HEK293 (cell line): ENCODE measurements around the gene DUSP18.
A peak's percentile ranks its signal among the peaks of the same experiment; 100 is the strongest.

Experiments used
- CTCF ChIA-PET: fragments of 350-600 bp; formaldehyde crosslinking; extraction: SDS; loops from one replicate; lab custom pipeline; 2021; ENCODE audit warnings: antibody characterized with exemption; lab: Yijun Ruan, JAX
- POLR2A ChIA-PET: fragments of 300-600 bp; formaldehyde crosslinking; extraction: SDS; loops from one replicate; lab custom pipeline; 2020; ENCODE audit warnings: antibody characterized with exemption, inconsistent platforms; lab: Yijun Ruan, JAX
- H3K27ac ChIP-seq: fragments of 200-500 bp; sonication (Bioruptor generic); 2 replicates; pipeline ENCODE4 v1.5.1; 2014; ENCODE audit warnings: low read depth, low read length, control low read depth, inconsistent platforms; ENCODE audit errors: extremely low read depth
- H3K36me3 ChIP-seq, 2 experiments: fragments of 200-500 bp in 1 of 2; sonication (Bioruptor generic) in 1 of 2; 1 replicate in 1 of 2; 2 replicates in 1 of 2; pipeline ENCODE4 v1.5.1; 2014 to 2017; ENCODE audit warnings: inconsistent platforms in 2 of 2, low read length in 2 of 2; ENCODE audit not compliant: control insufficient read depth in 2 of 2, insufficient read depth in 1 of 2
- H3K4me1 ChIP-seq: fragments of 200-500 bp; sonication (Bioruptor generic); 2 replicates; pipeline ENCODE4 v1.5.1; 2014; ENCODE audit warnings: mild to moderate bottlenecking, low read length, inconsistent platforms; ENCODE audit not compliant: control insufficient read depth, insufficient read depth
- H3K4me3 ChIP-seq: 2 replicates; pipeline ENCODE4 v1.5.1; 2011; ENCODE audit warnings: low read depth, mild to moderate bottlenecking, control low read depth, low read length, moderate library complexity
- H3K9me3 ChIP-seq: fragments of 200-500 bp; sonication (Bioruptor generic); 2 replicates; pipeline ENCODE4 v1.5.1; 2014; ENCODE audit warnings: low read depth, low read length, inconsistent platforms; ENCODE audit not compliant: control insufficient read depth, insufficient read depth
- GLI2 ChIP-seq: fragments of 450-650 bp; formaldehyde crosslinking; IDR thresholded peaks from 2 replicates; pipeline ENCODE4; 2017; ENCODE audit warnings: missing biosample characterization, missing genetic modification characterization, low read depth, borderline replicate concordance
- GLIS2 ChIP-seq: fragments of 450-650 bp; formaldehyde crosslinking; IDR thresholded peaks from 2 replicates; pipeline ENCODE4 v1.5.1; 2016; ENCODE audit warnings: missing biosample characterization, missing genetic modification characterization
- HOXC10 ChIP-seq: sonication (generic); formaldehyde crosslinking; IDR thresholded peaks from 2 replicates; pipeline ENCODE4 v1.8.1; 2023; ENCODE audit warnings: mild to moderate bottlenecking, missing genetic modification reagents
- IKZF3 ChIP-seq: fragments of 450-650 bp; IDR thresholded peaks from 2 replicates; pipeline ENCODE4 v1.5.0; 2018; ENCODE audit warnings: missing biosample characterization, mild to moderate bottlenecking, missing genetic modification characterization, moderate library complexity
- KLF17 ChIP-seq: fragments of 450-650 bp; formaldehyde crosslinking; IDR thresholded peaks from 2 replicates; pipeline ENCODE4 v1.5.1; 2016; ENCODE audit warnings: missing biosample characterization, missing genetic modification characterization
- MEIS1 ChIP-seq: sonication (generic); formaldehyde crosslinking; IDR thresholded peaks from 2 replicates; pipeline ENCODE4 v1.8.1; 2022; ENCODE audit warnings: missing genetic modification reagents, mild to moderate bottlenecking, borderline replicate concordance
- PRDM6 ChIP-seq: fragments of 450-650 bp; formaldehyde crosslinking; IDR thresholded peaks from 2 replicates; pipeline ENCODE4 v1.5.1; 2017; ENCODE audit warnings: missing biosample characterization, missing genetic modification characterization
- SP7 ChIP-seq: fragments of 450-650 bp; formaldehyde crosslinking; IDR thresholded peaks from 2 replicates; pipeline ENCODE4 v1.5.1; 2016; ENCODE audit warnings: missing biosample characterization, missing genetic modification characterization
- ZBTB21 ChIP-seq: fragments of 450-650 bp; formaldehyde crosslinking; IDR thresholded peaks from 2 replicates; pipeline ENCODE4 v1.5.1; 2017; ENCODE audit warnings: missing biosample characterization, missing genetic modification characterization
- ZBTB26 ChIP-seq: fragments of 450-650 bp; formaldehyde crosslinking; optimal IDR thresholded peaks from 2 replicates; pipeline ENCODE3; 2016; ENCODE audit warnings: missing biosample characterization, mild to moderate bottlenecking, missing genetic modification characterization
- ZBTB44 ChIP-seq: fragments of 450-650 bp; IDR thresholded peaks from 2 replicates; pipeline ENCODE4 v1.5.1; 2018; ENCODE audit warnings: missing biosample characterization, mild to moderate bottlenecking, missing genetic modification characterization
- ZNF121 ChIP-seq: fragments of 450-650 bp; formaldehyde crosslinking; IDR thresholded peaks from 2 replicates; pipeline ENCODE4 v1.5.1; 2016; ENCODE audit warnings: missing biosample characterization, missing genetic modification characterization
- ZNF174 ChIP-seq: fragments of 450-650 bp; formaldehyde crosslinking; IDR thresholded peaks from 2 replicates; pipeline ENCODE4 v1.5.0; 2017; ENCODE audit warnings: missing biosample characterization, mild to moderate bottlenecking, missing genetic modification characterization
- ZNF19 ChIP-seq: fragments of 450-650 bp; formaldehyde crosslinking; IDR thresholded peaks from 2 replicates; pipeline ENCODE4; 2016; ENCODE audit warnings: missing biosample characterization, missing genetic modification characterization, low read depth
- ZNF398 ChIP-seq: fragments of 450-650 bp; formaldehyde crosslinking; IDR thresholded peaks from 2 replicates; pipeline ENCODE4 v1.5.1; 2017; ENCODE audit warnings: missing biosample characterization, missing genetic modification characterization
- ZNF433 ChIP-seq: fragments of 450-650 bp; formaldehyde crosslinking; IDR thresholded peaks from 2 replicates; pipeline ENCODE4 v1.5.1; 2016; ENCODE audit warnings: missing biosample characterization, missing genetic modification characterization, low read depth
- ZNF561 ChIP-seq: fragments of 450-650 bp; IDR thresholded peaks from 2 replicates; pipeline ENCODE4 v1.5.1; 2018; ENCODE audit warnings: missing biosample characterization, missing genetic modification characterization, borderline replicate concordance
- ZNF585B ChIP-seq: fragments of 450-650 bp; formaldehyde crosslinking; IDR thresholded peaks from 2 replicates; pipeline ENCODE4 v1.5.1; 2016; ENCODE audit warnings: missing biosample characterization, missing genetic modification characterization
- ZNF701 ChIP-seq: fragments of 450-650 bp; formaldehyde crosslinking; IDR thresholded peaks from 2 replicates; pipeline ENCODE4 v1.5.1; 2016; ENCODE audit warnings: missing biosample characterization, missing genetic modification characterization
- ZNF768 ChIP-seq: fragments of 450-650 bp; formaldehyde crosslinking; IDR thresholded peaks from 2 replicates; pipeline ENCODE4 v1.5.1; 2018; ENCODE audit warnings: missing biosample characterization, mild to moderate bottlenecking, missing genetic modification characterization
- ZNF777 ChIP-seq: fragments of 450-650 bp; formaldehyde crosslinking; IDR thresholded peaks from 2 replicates; pipeline ENCODE4 v1.5.1; 2017; ENCODE audit warnings: missing biosample characterization, missing genetic modification characterization, borderline replicate concordance
- ZNF830 ChIP-seq: fragments of 450-650 bp; IDR thresholded peaks from 2 replicates; pipeline ENCODE4 v1.5.0; 2018; ENCODE audit warnings: missing biosample characterization, missing genetic modification characterization, low read depth, mild to moderate bottlenecking, moderate library complexity
- ZSCAN23 ChIP-seq: fragments of 450-650 bp; formaldehyde crosslinking; IDR thresholded peaks from 2 replicates; pipeline ENCODE4 v1.5.1; 2016; ENCODE audit warnings: missing biosample characterization, missing genetic modification characterization

The DUSP18 gene

GRCh38 chr22:30635273-30636225 is 32.1 kb downstream of the DUSP18 start, which contains the start of gene SLC35E4 (continued):
- TF ChIP-seq PRDM6 (tag by site-specific recombination), result no peak
- TF ChIP-seq ZNF121, result no peak
- TF ChIP-seq KLF17 (tag by site-specific recombination), result peak; percentile 35; the same call in 1 of the 2 replicates
- peak; percentile 82 for TF ChIP-seq ZBTB26
- no peak for TF ChIP-seq ZNF433 (tag by site-specific recombination)
- TF ChIP-seq ZNF585B (tag by site-specific recombination), result no peak
- peak; percentile 94 for TF ChIP-seq GLIS2 (tag by site-specific recombination)
- TF ChIP-seq, all 188 proteins: peak for 39

- ChIA-PET CTCF (interaction anchor here (0.5 to 4.1 kb wide), 61 partner anchors 8 to 522 kb away, joined by 3 to 100 read pairs (median 5); partner anchors contain the start of genes DUSP18, OSBP2 and TCN2), POLR2A (interaction anchor here (0.6 to 1.9 kb wide), 10 partner anchors 32 to 525 kb away, joined by 3 to 11 read pairs (median 5); partner anchors contain the start of genes OSBP2, PES1 and RNF185)
- TF ChIP-seq ZNF768 (tag by site-specific recombination) (no peak), ZNF174 (tag by site-specific recombination) (no peak), ZNF701 (tag by site-specific recombination) (no peak), SP7 (tag by site-specific recombination) (peak; percentile 40), ZBTB44 (tag by site-specific recombination) (no peak), ZNF398 (tag by site-specific recombination) (no peak), ZNF830 (tag by site-specific recombination) (no peak), ZNF561 (tag by site-specific recombination) (no peak), ZNF777 (tag by site-specific recombination) (0 out of 2 replicates have a peak, but pooled peaks have one; percentile 16), HOXC10 (no peak), ZSCAN23 (tag by site-specific recombination) (no peak), ZBTB21 (tag by site-specific recombination) (no peak), MEIS1 (CRISPR knock-in tag) (no peak), GLI2 (tag by site-specific recombination) (no peak), IKZF3 (tag by site-specific recombination) (no peak), ZNF19 (tag by site-specific recombination) (no peak)
Measured at GRCh38 chr22:30634471-30635233, 33.0 kb downstream of the DUSP18 start.

More at GRCh38 chr22:30634471-30635233, 33.0 kb downstream of the DUSP18 start:
- Histone ChIP-seq H3K4me3 (peak overlapping the region; percentile 3; the same call in 1 of the 2 replicates), H3K9me3 (no peaks in the 10 kb centered on the region), H3K36me3 (no peaks in the 10 kb centered on the region), H3K27ac (peak overlapping the region; percentile 49; the same call in 1 of the 2 replicates), H3K4me1 (peaks cover 9% of the 10 kb centered on the region)
